Fibroblast of skin of scalp (primary cell): ENCODE measurements around the gene ALG8.
A peak's percentile ranks its signal among the peaks of the same experiment; 100 is the strongest.
"Not testable (repeated sequence)": the region's sequence is repeated elsewhere in the genome, so short reads cannot be mapped to it uniquely, and the experiment has no call there.

Experiments
- DNase-seq: peaks from one replicate; pipeline ENCODE4 v3.0.0-alpha.2; 2013

ALG8 gene

GRCh38 chr11:78066471-78066870 lies 73.0 kb downstream of the ALG8 start:
- DNase-seq: no peak

- DNase-seq: no peak
Observed at GRCh38 chr11:78065203-78065602, 74.2 kb downstream of the ALG8 start.

GRCh38 chr11:78063440-78064181 lies 75.8 kb downstream of the ALG8 start, which contains the start of gene THRSP:
THRSP (plus strand) TSS chr11:78063861; CDS start chr11:78063882, 21 bp downstream.
- DNase-seq: no peak

- DNase-seq: no peak
Observed at GRCh38 chr11:78062671-78063070, 76.8 kb downstream of the ALG8 start.

- DNase-seq: no peak
Observed at GRCh38 chr11:78061921-78062311, 77.5 kb downstream of the ALG8 start.

- no peak for DNase-seq
Observed at GRCh38 chr11:78061088-78061920, 78.1 kb downstream of the ALG8 start.

- no peak for DNase-seq
Observed at GRCh38 chr11:78060533-78060932, 78.9 kb downstream of the ALG8 start.

- not testable (repeated sequence) for DNase-seq
Observed at GRCh38 chr11:78059749-78060328, 79.6 kb downstream of the ALG8 start.

- DNase-seq: no peak
Observed at GRCh38 chr11:78057462-78058055, 81.9 kb downstream of the ALG8 start.

- DNase-seq: no peak
Observed at GRCh38 chr11:78056093-78056492, 83.3 kb downstream of the ALG8 start.

- no peak for DNase-seq
Observed at GRCh38 chr11:78054971-78055370, 84.5 kb downstream of the ALG8 start.

GRCh38 chr11:78050964-78051831 lies 88.2 kb downstream of the ALG8 start:
- peak; percentile 73 for DNase-seq
